GM21423 (cell line): Measurements from ENCODE around the gene TAF1B.

ENCODE experiments used
- ATAC-seq: cut with Tn5 transposase; IDR thresholded peaks from one replicate; pipeline ENCODE4 v1.9.1; 2021; ENCODE audit warnings: mild to moderate bottlenecking, moderate library complexity; ENCODE audit not compliant: unreplicated experiment

Gene TAF1B

GRCh38 chr2:9937258-9937657 lies 94.0 kb downstream of the TAF1B start:
- no peak for ATAC-seq

- ATAC-seq: no peak
Observed at GRCh38 chr2:9937968-9938367, 94.7 kb downstream of the TAF1B start.

- ATAC-seq: no peak
Observed at GRCh38 chr2:9939587-9940485, 96.6 kb downstream of the TAF1B start.

GRCh38 chr2:9941196-9941995 lies 98.1 kb downstream of the TAF1B start:
- no peak for ATAC-seq

GRCh38 chr2:9941996-9942390 lies 98.7 kb downstream of the TAF1B start:
- no peak for ATAC-seq

GRCh38 chr2:9944330-9944758 lies 101.1 kb downstream of the TAF1B start:
- ATAC-seq: no peak

GRCh38 chr2:9945596-9945995 lies 102.3 kb downstream of the TAF1B start:
- no peak for ATAC-seq

GRCh38 chr2:9946076-9946475 lies 102.8 kb downstream of the TAF1B start:
- ATAC-seq: no peak

GRCh38 chr2:9946818-9947217 lies 103.5 kb downstream of the TAF1B start:
- ATAC-seq: no peak

- no peak for ATAC-seq
Observed at GRCh38 chr2:9948721-9949120, 105.4 kb downstream of the TAF1B start.

GRCh38 chr2:9949239-9949991 lies 106.1 kb downstream of the TAF1B start:
- ATAC-seq: no peak

- no peak for ATAC-seq
Observed at GRCh38 chr2:9949992-9950520, 106.8 kb downstream of the TAF1B start.

- peak; percentile 39 for ATAC-seq
Observed at GRCh38 chr2:9950521-9951271, 107.4 kb downstream of the TAF1B start.

- ATAC-seq: no peak
Observed at GRCh38 chr2:9951272-9951521, 107.9 kb downstream of the TAF1B start.

- ATAC-seq: peak; percentile 96
Observed at GRCh38 chr2:9951522-9952285, 108.4 kb downstream of the TAF1B start, which contains the start of gene GRHL1. Gene GRHL1 (plus strand): TSS chr2:9951693. CDS start chr2:9951834, 141 bp downstream.

- no peak for ATAC-seq
Observed at GRCh38 chr2:9952286-9952737, 109.0 kb downstream of the TAF1B start.

GRCh38 chr2:9952856-9953503 lies 109.7 kb downstream of the TAF1B start:
- ATAC-seq: no peak

- ATAC-seq: no peak
Observed at GRCh38 chr2:9954136-9954535, 110.9 kb downstream of the TAF1B start.

GRCh38 chr2:9958057-9958456 lies 114.8 kb downstream of the TAF1B start:
- no peak for ATAC-seq
